HEK293T (cell line): ENCODE data around the gene FCER1G.

ENCODE experiments used
- SUZ12 ChIP-seq: fragments of 450-650 bp; IDR thresholded peaks from 2 replicates; pipeline ENCODE4 v1.6.1; 2016; ENCODE audit warnings: mild to moderate bottlenecking
- TARDBP ChIP-seq: fragments of 450-650 bp; IDR thresholded peaks from 2 replicates; pipeline ENCODE4 v1.6.1; 2016

GRCh38 chr1:161233102-161233501 is 18.0 kb downstream of the FCER1G start:
- TF ChIP-seq SUZ12, result no peak
- no peak for TF ChIP-seq TARDBP
